IMR-90 (cell line): ENCODE data around the gene ABL1. TPM values are rescaled to one million over a fixed set of nuclear protein-coding genes. Genes with fewer than 3 reads are reported as not detected.

Experiments used
- ATAC-seq: fragments of 200-7000 bp; cut with Tn5 transposase; 2 replicates; pipeline ENCODE4 v1.9.1; 2020; ENCODE audit warnings: low read depth, mild to moderate bottlenecking, moderate library complexity
- BruUV-seq: library from RNA; stranded (reverse); fragments of 400-500 nt; replicated peaks from 2 replicates; lab custom pipeline; 2021; lab: Mats Ljungman, UMichigan
- CTCF ChIA-PET: fragments of 300-600 bp; formaldehyde crosslinking; extraction: SDS; loops from one replicate; lab custom pipeline; 2021; ENCODE audit warnings: antibody characterized with exemption; lab: Yijun Ruan, JAX
- POLR2A ChIA-PET: fragments of 300-600 bp; sonication (Branson Sonifier 250); formaldehyde crosslinking; loops from one replicate; lab custom pipeline; 2022; ENCODE audit warnings: antibody characterized with exemption; ENCODE audit not compliant: unreplicated experiment; lab: Charles Lee
- DNase-seq: peaks from one replicate; pipeline ENCODE4 v3.0.0; 2013
- H2AFZ ChIP-seq: replicated peaks from 2 replicates; pipeline ENCODE3; 2013; ENCODE audit warnings: low read length, mild to moderate bottlenecking; ENCODE audit not compliant: poor library complexity
- H2AK5ac ChIP-seq: 2 replicates; pipeline ENCODE4 v1.6.1; 2013; ENCODE audit warnings: low read depth, low read length, inconsistent platforms
- H2AK9ac ChIP-seq: replicated peaks from 2 replicates; pipeline ENCODE3; 2013; ENCODE audit warnings: mild to moderate bottlenecking, low read depth, low read length, moderate library complexity; ENCODE audit not compliant: poor library complexity
- H2BK120ac ChIP-seq: 2 replicates; pipeline ENCODE4 v1.6.1; 2013; ENCODE audit warnings: low read depth, low read length, inconsistent platforms
- H2BK15ac ChIP-seq: 3 replicates; pipeline ENCODE4 v1.6.1; 2013; ENCODE audit warnings: low read depth, low read length, inconsistent platforms
- H2BK20ac ChIP-seq: 2 replicates; pipeline ENCODE4 v1.6.1; 2013; ENCODE audit warnings: low read depth, mild to moderate bottlenecking, inconsistent platforms, low read length, moderate library complexity
- H2BK5ac ChIP-seq: 2 replicates; pipeline ENCODE4 v1.6.1; 2013; ENCODE audit warnings: mild to moderate bottlenecking, low read depth, low read length, inconsistent platforms; ENCODE audit not compliant: poor library complexity, severe bottlenecking
- H3K14ac ChIP-seq: replicated peaks from 2 replicates; pipeline ENCODE4 v1.6.1; 2013; ENCODE audit warnings: low read depth, low read length, inconsistent platforms
- H3K18ac ChIP-seq: 2 replicates; pipeline ENCODE4 v1.6.1; 2013; ENCODE audit warnings: low read depth, low read length, control low read depth
- H3K23ac ChIP-seq: 2 replicates; pipeline ENCODE4 v1.6.1; 2013; ENCODE audit warnings: low read depth, low read length, inconsistent platforms
- H3K27ac ChIP-seq: 2 replicates; pipeline ENCODE4 v1.5.1; 2013; ENCODE audit warnings: mild to moderate bottlenecking, control low read depth, low read length; ENCODE audit not compliant: insufficient read depth
- H3K27me3 ChIP-seq: 2 replicates; pipeline ENCODE4 v1.6.1; 2013; ENCODE audit warnings: low read length; ENCODE audit not compliant: control insufficient read depth, insufficient read depth
- H3K36me3 ChIP-seq: 2 replicates; pipeline ENCODE4 v1.6.1; 2013; ENCODE audit warnings: low read length, mixed read lengths; ENCODE audit not compliant: control insufficient read depth, insufficient read depth
- H3K4ac ChIP-seq: 2 replicates; pipeline ENCODE4 v1.6.1; 2013; ENCODE audit warnings: low read depth, low read length, inconsistent platforms
- H3K4me1 ChIP-seq: 2 replicates; pipeline ENCODE4 v1.6.1; 2013; ENCODE audit warnings: low read length, mixed read lengths; ENCODE audit not compliant: control insufficient read depth, insufficient read depth
- H3K4me2 ChIP-seq: 2 replicates; pipeline ENCODE4 v1.6.1; 2013; ENCODE audit warnings: low read depth, mild to moderate bottlenecking, control low read depth, low read length, moderate library complexity
- H3K4me3 ChIP-seq: 2 replicates; pipeline ENCODE4 v1.5.1; 2013; ENCODE audit warnings: low read depth, mild to moderate bottlenecking, control low read depth, low read length, moderate library complexity; ENCODE audit not compliant: insufficient read depth
- H3K56ac ChIP-seq: 2 replicates; pipeline ENCODE4 v1.6.1; 2013; ENCODE audit warnings: low read length, inconsistent platforms; ENCODE audit not compliant: insufficient read depth; ENCODE audit errors: extremely low read depth
- H3K79me1 ChIP-seq, 2 experiments: 2 replicates each; pipeline ENCODE4 v1.6.1; 2013; ENCODE audit warnings: low read length in 2 of 2, inconsistent platforms in 1 of 2, low read depth in 1 of 2
- H3K9ac ChIP-seq: 2 replicates; pipeline ENCODE4 v1.6.1; 2013; ENCODE audit warnings: low read depth, low read length, control low read depth
- H3K9me1 ChIP-seq: 2 replicates; pipeline ENCODE4 v1.6.1; 2013; ENCODE audit warnings: low read length, inconsistent platforms; ENCODE audit not compliant: insufficient read depth
- H3K9me3 ChIP-seq: 2 replicates; pipeline ENCODE4 v1.6.1; 2013; ENCODE audit warnings: low read length; ENCODE audit not compliant: control insufficient read depth, insufficient read depth
- H4K20me1 ChIP-seq: 2 replicates; pipeline ENCODE4 v1.6.1; 2013; ENCODE audit warnings: low read length, inconsistent platforms; ENCODE audit not compliant: insufficient read depth
- H4K5ac ChIP-seq: 2 replicates; pipeline ENCODE4 v1.6.1; 2013; ENCODE audit warnings: mild to moderate bottlenecking, low read depth, low read length, control low read depth
- H4K8ac ChIP-seq, 2 experiments: 2 replicates each; pipeline ENCODE4 v1.6.1; 2013; ENCODE audit warnings: low read depth in 2 of 2, low read length in 2 of 2, control low read depth in 1 of 2, inconsistent platforms in 1 of 2
- H4K91ac ChIP-seq: 2 replicates; pipeline ENCODE4 v1.6.1; 2013; ENCODE audit warnings: low read depth, low read length, inconsistent platforms; ENCODE audit not compliant: insufficient read depth
- BHLHE40 ChIP-seq: fragments of 150-350 bp; IDR thresholded peaks from 2 replicates; pipeline ENCODE4 v1.6.1; 2016; ENCODE audit warnings: mild to moderate bottlenecking, low read depth, low read length
- CEBPB ChIP-seq: IDR thresholded peaks from 2 replicates; pipeline ENCODE4 v1.6.1; 2012; ENCODE audit warnings: low read depth, low read length, improper control_type of control experiment
- CHD1 ChIP-seq: IDR thresholded peaks from 2 replicates; pipeline ENCODE4 v1.6.1; 2012; ENCODE audit warnings: low read depth, low read length, improper control_type of control experiment
- CTCF ChIP-seq: conservative IDR thresholded peaks from 2 replicates; pipeline ENCODE4 v1.5.1; 2012; ENCODE audit warnings: mild to moderate bottlenecking, low read depth, low read length, improper control_type of control experiment
- ELK1 ChIP-seq: fragments of 150-350 bp; IDR thresholded peaks from 2 replicates; pipeline ENCODE4 v1.6.1; 2016; ENCODE audit warnings: low read depth, mild to moderate bottlenecking, low read length, moderate library complexity, borderline replicate concordance
- FOS ChIP-seq: fragments of 150-350 bp; IDR thresholded peaks from 2 replicates; pipeline ENCODE4 v1.6.1; 2016; ENCODE audit warnings: low read depth, low read length
- MAFK ChIP-seq: IDR thresholded peaks from 2 replicates; pipeline ENCODE4 v1.6.1; 2012; ENCODE audit warnings: low read depth, low read length, improper control_type of control experiment
- MAZ ChIP-seq: IDR thresholded peaks from 2 replicates; pipeline ENCODE4 v1.6.1; 2012; ENCODE audit warnings: low read depth, mild to moderate bottlenecking, low read length, improper control_type of control experiment, moderate library complexity, borderline replicate concordance
- MXI1 ChIP-seq: IDR thresholded peaks from 2 replicates; pipeline ENCODE4 v1.6.1; 2012; ENCODE audit warnings: low read depth, mild to moderate bottlenecking, low read length, moderate library complexity, borderline replicate concordance
- NFE2L2 ChIP-seq: fragments of 150-350 bp; IDR thresholded peaks from 2 replicates; pipeline ENCODE4 v1.6.1; 2016; ENCODE audit warnings: low read depth, mild to moderate bottlenecking, low read length
- POLR2A ChIP-seq: IDR thresholded peaks from 2 replicates; pipeline ENCODE4 v1.6.1; 2012; ENCODE audit warnings: mild to moderate bottlenecking, low read depth, low read length
- RAD21 ChIP-seq: IDR thresholded peaks from 2 replicates; pipeline ENCODE4 v1.6.1; 2012; ENCODE audit warnings: low read length, improper control_type of control experiment
- RCOR1 ChIP-seq: IDR thresholded peaks from 2 replicates; pipeline ENCODE4 v1.6.1; 2012; ENCODE audit warnings: mild to moderate bottlenecking, low read length, improper control_type of control experiment; ENCODE audit not compliant: insufficient replicate concordance
- RFX5 ChIP-seq: IDR thresholded peaks from 2 replicates; pipeline ENCODE4 v1.8.0; 2012; ENCODE audit warnings: low read depth, mild to moderate bottlenecking, low read length, moderate library complexity
- SMC3 ChIP-seq: fragments of 150-350 bp; IDR thresholded peaks from 2 replicates; pipeline ENCODE4 v1.6.1; 2016; ENCODE audit warnings: low read depth, mild to moderate bottlenecking, antibody characterized with exemption, low read length, moderate library complexity
- USF2 ChIP-seq: fragments of 150-350 bp; IDR thresholded peaks from 2 replicates; pipeline ENCODE4 v1.6.1; 2017; ENCODE audit warnings: mild to moderate bottlenecking, antibody characterized with exemption, low read length, low read depth
- WGBS, 2 experiments: methylation state at CpG; one replicate each; pipeline versions ENCODE4 v1.1.5 to v1.1.7; 2013; ENCODE audit warnings: missing lambda C conversion rate in 2 of 2; ENCODE audit not compliant: insufficient read length in 1 of 2; ENCODE audit errors: extremely low coverage in 2 of 2; 5-methylcytosine and 5-hydroxymethylcytosine counted together
- dilution Hi-C: fragments of 300-500 bp; cut with HindIII; formaldehyde crosslinking; loops from one replicate; pipeline ENCODE4 v1.14.3; 2018; ENCODE audit warnings: low sequenced_read_pairs; ENCODE audit not compliant: unreplicated experiment
- in situ Hi-C: fragments of 300-500 bp; cut with MboI; formaldehyde crosslinking; loops from 3 replicates; pipeline ENCODE4 v1.14.3; 2019; ENCODE audit warnings: low sequenced_read_pairs, inconsistent platforms, mixed read lengths
- intact Hi-C: fragments of 100-400 bp; cut with micrococcal nuclease; formaldehyde crosslinking; loops from 2 replicates; pipeline ENCODE4 v1.10.0; 2022
- polyA plus RNA-seq, 3 experiments: library from polyadenylated mRNA; depleted of rRNA; stranded (reverse); fragments of >200 nt; gene quantifications; 2 replicates each; pipeline ENCODE4 v1.2.3, GENCODE V29; 2012; ENCODE audit warnings: low replicate concordance in 1 of 3
- total RNA-seq: library from RNA; depleted of rRNA; stranded (reverse); fragments of >200 nt; gene quantifications from 2 replicates; pipeline ENCODE4 v1.2.3, GENCODE V29; 2012

Gene ABL1
- total and polyA plus RNA-seq, 2 of the 4 experiments (the other 2 are of a cell fraction): 33.7 to 49.1 TPM

GRCh38 chr9:130922893-130923610 lies 88.0 kb downstream of the ABL1 start:
- Histone ChIP-seq H3K4me2 (no peak overlapping the region), H3K18ac (no peak overlapping the region), H3K36me3 (no peaks in the 10 kb centered on the region), H4K91ac (no peak overlapping the region), H3K27me3 (no peaks in the 10 kb centered on the region), H3K4ac (no peak overlapping the region), H4K8ac (no peak overlapping the region), H3K56ac (no peak overlapping the region), H3K4me3 (no peak overlapping the region), H3K9ac (no peak overlapping the region), H2BK120ac (no peak overlapping the region), H2BK15ac (no peak overlapping the region), H2AK9ac (no peak overlapping the region), H2AFZ (peak overlapping the region; percentile 11), H2BK20ac (no peak overlapping the region), H3K79me1 (no peaks in the 10 kb centered on the region), H3K4me1 (peaks cover 5% of the 10 kb centered on the region), H2BK5ac (no peak overlapping the region), H3K27ac (no peak overlapping the region), H4K20me1 (no peaks in the 10 kb centered on the region), H2AK5ac (no peak overlapping the region), H3K9me3 (no peaks in the 10 kb centered on the region), H3K23ac (no peak overlapping the region), H4K5ac (no peak overlapping the region), H3K9me1 (no peaks in the 10 kb centered on the region), H3K14ac (no peak overlapping the region)
- TF ChIP-seq CEBPB (no peak), POLR2A (no peak), MAZ (no peak), BHLHE40 (no peak), RAD21 (no peak), MXI1 (no peak), CHD1 (no peak), MAFK (no peak), NFE2L2 (no peak), CTCF (no peak), RFX5 (no peak), RCOR1 (no peak), USF2 (no peak), ELK1 (no peak), FOS (no peak), SMC3 (no peak)
- ChIA-PET CTCF (no interaction called here), POLR2A (interaction anchor here (0.6 kb wide), 1 partner anchor 40 kb away, joined by 5 read pairs; no protein-coding TSS in a partner anchor)
- no CpG with 5 or more reads among the region's 16 CpGs for WGBS, 2 experiments
- in situ Hi-C loops: no loop called here
- DNase-seq: no peak
- no peak for ATAC-seq
- BruUV-seq: no TSS peak
- intact Hi-C loops: no loop called here
- dilution Hi-C loops: no loop called here
